IMR-90 (cell line): ENCODE measurements around the gene TMEM14C. TPM values are rescaled to one million over a fixed set of nuclear protein-coding genes. Genes with fewer than 3 reads are reported as not detected.

ENCODE experiments used
- ATAC-seq: fragments of 200-7000 bp; cut with Tn5 transposase; 2 replicates; pipeline ENCODE4 v1.9.1; 2020; ENCODE audit warnings: low read depth, mild to moderate bottlenecking, moderate library complexity
- BruUV-seq: library from RNA; stranded (reverse); fragments of 400-500 nt; replicated peaks from 2 replicates; lab custom pipeline; 2021; lab: Mats Ljungman, UMichigan
- CTCF ChIA-PET: fragments of 300-600 bp; formaldehyde crosslinking; extraction: SDS; loops from one replicate; lab custom pipeline; 2021; ENCODE audit warnings: antibody characterized with exemption; lab: Yijun Ruan, JAX
- POLR2A ChIA-PET: fragments of 300-600 bp; sonication (Branson Sonifier 250); formaldehyde crosslinking; loops from one replicate; lab custom pipeline; 2022; ENCODE audit warnings: antibody characterized with exemption; ENCODE audit not compliant: unreplicated experiment; lab: Charles Lee
- DNase-seq: peaks from one replicate; pipeline ENCODE4 v3.0.0; 2013
- H2AFZ ChIP-seq: replicated peaks from 2 replicates; pipeline ENCODE3; 2013; ENCODE audit warnings: low read length, mild to moderate bottlenecking; ENCODE audit not compliant: poor library complexity
- H2AK5ac ChIP-seq: 2 replicates; pipeline ENCODE4 v1.6.1; 2013; ENCODE audit warnings: low read depth, low read length, inconsistent platforms
- H2AK9ac ChIP-seq: replicated peaks from 2 replicates; pipeline ENCODE3; 2013; ENCODE audit warnings: mild to moderate bottlenecking, low read depth, low read length, moderate library complexity; ENCODE audit not compliant: poor library complexity
- H2BK120ac ChIP-seq: 2 replicates; pipeline ENCODE4 v1.6.1; 2013; ENCODE audit warnings: low read depth, low read length, inconsistent platforms
- H2BK15ac ChIP-seq: 3 replicates; pipeline ENCODE4 v1.6.1; 2013; ENCODE audit warnings: low read depth, low read length, inconsistent platforms
- H2BK20ac ChIP-seq: 2 replicates; pipeline ENCODE4 v1.6.1; 2013; ENCODE audit warnings: low read depth, mild to moderate bottlenecking, inconsistent platforms, low read length, moderate library complexity
- H2BK5ac ChIP-seq: 2 replicates; pipeline ENCODE4 v1.6.1; 2013; ENCODE audit warnings: mild to moderate bottlenecking, low read depth, low read length, inconsistent platforms; ENCODE audit not compliant: poor library complexity, severe bottlenecking
- H3K14ac ChIP-seq: replicated peaks from 2 replicates; pipeline ENCODE4 v1.6.1; 2013; ENCODE audit warnings: low read depth, low read length, inconsistent platforms
- H3K18ac ChIP-seq: 2 replicates; pipeline ENCODE4 v1.6.1; 2013; ENCODE audit warnings: low read depth, low read length, control low read depth
- H3K23ac ChIP-seq: 2 replicates; pipeline ENCODE4 v1.6.1; 2013; ENCODE audit warnings: low read depth, low read length, inconsistent platforms
- H3K27ac ChIP-seq: 2 replicates; pipeline ENCODE4 v1.5.1; 2013; ENCODE audit warnings: mild to moderate bottlenecking, control low read depth, low read length; ENCODE audit not compliant: insufficient read depth
- H3K27me3 ChIP-seq: 2 replicates; pipeline ENCODE4 v1.6.1; 2013; ENCODE audit warnings: low read length; ENCODE audit not compliant: control insufficient read depth, insufficient read depth
- H3K36me3 ChIP-seq: 2 replicates; pipeline ENCODE4 v1.6.1; 2013; ENCODE audit warnings: low read length, mixed read lengths; ENCODE audit not compliant: control insufficient read depth, insufficient read depth
- H3K4ac ChIP-seq: 2 replicates; pipeline ENCODE4 v1.6.1; 2013; ENCODE audit warnings: low read depth, low read length, inconsistent platforms
- H3K4me1 ChIP-seq: 2 replicates; pipeline ENCODE4 v1.6.1; 2013; ENCODE audit warnings: low read length, mixed read lengths; ENCODE audit not compliant: control insufficient read depth, insufficient read depth
- H3K4me2 ChIP-seq: 2 replicates; pipeline ENCODE4 v1.6.1; 2013; ENCODE audit warnings: low read depth, mild to moderate bottlenecking, control low read depth, low read length, moderate library complexity
- H3K4me3 ChIP-seq: 2 replicates; pipeline ENCODE4 v1.5.1; 2013; ENCODE audit warnings: low read depth, mild to moderate bottlenecking, control low read depth, low read length, moderate library complexity; ENCODE audit not compliant: insufficient read depth
- H3K56ac ChIP-seq: 2 replicates; pipeline ENCODE4 v1.6.1; 2013; ENCODE audit warnings: low read length, inconsistent platforms; ENCODE audit not compliant: insufficient read depth; ENCODE audit errors: extremely low read depth
- H3K79me1 ChIP-seq, 2 experiments: 2 replicates each; pipeline ENCODE4 v1.6.1; 2013; ENCODE audit warnings: low read length in 2 of 2, inconsistent platforms in 1 of 2, low read depth in 1 of 2
- H3K9ac ChIP-seq: 2 replicates; pipeline ENCODE4 v1.6.1; 2013; ENCODE audit warnings: low read depth, low read length, control low read depth
- H3K9me1 ChIP-seq: 2 replicates; pipeline ENCODE4 v1.6.1; 2013; ENCODE audit warnings: low read length, inconsistent platforms; ENCODE audit not compliant: insufficient read depth
- H3K9me3 ChIP-seq: 2 replicates; pipeline ENCODE4 v1.6.1; 2013; ENCODE audit warnings: low read length; ENCODE audit not compliant: control insufficient read depth, insufficient read depth
- H4K20me1 ChIP-seq: 2 replicates; pipeline ENCODE4 v1.6.1; 2013; ENCODE audit warnings: low read length, inconsistent platforms; ENCODE audit not compliant: insufficient read depth
- H4K5ac ChIP-seq: 2 replicates; pipeline ENCODE4 v1.6.1; 2013; ENCODE audit warnings: mild to moderate bottlenecking, low read depth, low read length, control low read depth
- H4K8ac ChIP-seq, 2 experiments: 2 replicates each; pipeline ENCODE4 v1.6.1; 2013; ENCODE audit warnings: low read depth in 2 of 2, low read length in 2 of 2, control low read depth in 1 of 2, inconsistent platforms in 1 of 2
- H4K91ac ChIP-seq: 2 replicates; pipeline ENCODE4 v1.6.1; 2013; ENCODE audit warnings: low read depth, low read length, inconsistent platforms; ENCODE audit not compliant: insufficient read depth
- CEBPB ChIP-seq: IDR thresholded peaks from 2 replicates; pipeline ENCODE4 v1.6.1; 2012; ENCODE audit warnings: low read depth, low read length, improper control_type of control experiment
- CHD1 ChIP-seq: IDR thresholded peaks from 2 replicates; pipeline ENCODE4 v1.6.1; 2012; ENCODE audit warnings: low read depth, low read length, improper control_type of control experiment
- CTCF ChIP-seq: conservative IDR thresholded peaks from 2 replicates; pipeline ENCODE4 v1.5.1; 2012; ENCODE audit warnings: mild to moderate bottlenecking, low read depth, low read length, improper control_type of control experiment
- MAZ ChIP-seq: IDR thresholded peaks from 2 replicates; pipeline ENCODE4 v1.6.1; 2012; ENCODE audit warnings: low read depth, mild to moderate bottlenecking, low read length, improper control_type of control experiment, moderate library complexity, borderline replicate concordance
- MXI1 ChIP-seq: IDR thresholded peaks from 2 replicates; pipeline ENCODE4 v1.6.1; 2012; ENCODE audit warnings: low read depth, mild to moderate bottlenecking, low read length, moderate library complexity, borderline replicate concordance
- NFE2L2 ChIP-seq: fragments of 150-350 bp; IDR thresholded peaks from 2 replicates; pipeline ENCODE4 v1.6.1; 2016; ENCODE audit warnings: low read depth, mild to moderate bottlenecking, low read length
- POLR2A ChIP-seq: IDR thresholded peaks from 2 replicates; pipeline ENCODE4 v1.6.1; 2012; ENCODE audit warnings: mild to moderate bottlenecking, low read depth, low read length
- RCOR1 ChIP-seq: IDR thresholded peaks from 2 replicates; pipeline ENCODE4 v1.6.1; 2012; ENCODE audit warnings: mild to moderate bottlenecking, low read length, improper control_type of control experiment; ENCODE audit not compliant: insufficient replicate concordance
- RFX5 ChIP-seq: IDR thresholded peaks from 2 replicates; pipeline ENCODE4 v1.8.0; 2012; ENCODE audit warnings: low read depth, mild to moderate bottlenecking, low read length, moderate library complexity
- USF2 ChIP-seq: fragments of 150-350 bp; IDR thresholded peaks from 2 replicates; pipeline ENCODE4 v1.6.1; 2017; ENCODE audit warnings: mild to moderate bottlenecking, antibody characterized with exemption, low read length, low read depth
- dilution Hi-C: fragments of 300-500 bp; cut with HindIII; formaldehyde crosslinking; loops from one replicate; pipeline ENCODE4 v1.14.3; 2018; ENCODE audit warnings: low sequenced_read_pairs; ENCODE audit not compliant: unreplicated experiment
- in situ Hi-C: fragments of 300-500 bp; cut with MboI; formaldehyde crosslinking; loops from 3 replicates; pipeline ENCODE4 v1.14.3; 2019; ENCODE audit warnings: low sequenced_read_pairs, inconsistent platforms, mixed read lengths
- intact Hi-C: fragments of 100-400 bp; cut with micrococcal nuclease; formaldehyde crosslinking; loops from 2 replicates; pipeline ENCODE4 v1.10.0; 2022
- polyA plus RNA-seq, 3 experiments: library from polyadenylated mRNA; depleted of rRNA; stranded (reverse); fragments of >200 nt; gene quantifications; 2 replicates each; pipeline ENCODE4 v1.2.3, GENCODE V29; 2012; ENCODE audit warnings: low replicate concordance in 1 of 3
- total RNA-seq: library from RNA; depleted of rRNA; stranded (reverse); fragments of >200 nt; gene quantifications from 2 replicates; pipeline ENCODE4 v1.2.3, GENCODE V29; 2012

TMEM14C gene
- total and polyA plus RNA-seq, 2 of the 4 experiments (the other 2 are of a cell fraction), result 129 to 175 TPM

- no peak for ATAC-seq
- no peaks in the 10 kb centered on the region for H3K79me1 ChIP-seq
- H3K4me2 ChIP-seq, result no peak overlapping the region
- intact Hi-C loops, result no loop called here
- no peak overlapping the region for H3K23ac ChIP-seq
- no peak overlapping the region for H3K4me3 ChIP-seq
- no peak overlapping the region for H2BK15ac ChIP-seq
- dilution Hi-C loops, result no loop called here
- no peaks in the 10 kb centered on the region for H3K36me3 ChIP-seq
- no peak overlapping the region for H3K14ac ChIP-seq
- no peak overlapping the region for H4K5ac ChIP-seq
- H4K20me1 ChIP-seq, result no peaks in the 10 kb centered on the region
- H3K27ac ChIP-seq, result no peak overlapping the region
- H3K9ac ChIP-seq, result no peak overlapping the region
- no peak overlapping the region for H4K8ac ChIP-seq
- ChIA-PET POLR2A (no interaction called here), CTCF (interaction anchor here (0.6 kb wide), 1 partner anchor 52 kb away, joined by 5 read pairs; no protein-coding TSS in a partner anchor)
- H3K4me1 ChIP-seq, result no peaks in the 10 kb centered on the region
- H2AK9ac ChIP-seq, result no peak overlapping the region
- TF ChIP-seq POLR2A, result no peak
- TF ChIP-seq RCOR1, result no peak
- TF ChIP-seq MXI1, result no peak
- TF ChIP-seq CEBPB, result no peak
- TF ChIP-seq USF2, result no peak
- TF ChIP-seq CTCF, result no peak
- no peak for TF ChIP-seq RFX5
- TF ChIP-seq NFE2L2, result no peak
- no peak for TF ChIP-seq MAZ
- TF ChIP-seq CHD1, result no peak
- H2AK5ac ChIP-seq, result no peak overlapping the region
- H3K27me3 ChIP-seq, result peaks cover 9% of the 10 kb centered on the region
- H2BK20ac ChIP-seq, result no peak overlapping the region
- H4K91ac ChIP-seq, result no peak overlapping the region
- BruUV-seq, result no TSS peak
- no peak overlapping the region for H2BK120ac ChIP-seq
- H2BK5ac ChIP-seq, result no peak overlapping the region
- no peaks in the 10 kb centered on the region for H3K9me3 ChIP-seq
- H3K9me1 ChIP-seq, result no peaks in the 10 kb centered on the region
- H2AFZ ChIP-seq, result no peak overlapping the region
- H3K4ac ChIP-seq, result no peak overlapping the region
- no peak overlapping the region for H3K18ac ChIP-seq
- no peak for DNase-seq
- no peak overlapping the region for H3K56ac ChIP-seq
- in situ Hi-C loops, result no loop called here
These were observed 40.4 kb upstream of the TMEM14C start for GRCh38 chr6:10682355-10682988.
